HG02678 (cell line): ENCODE measurements around the gene NCAN.

Experiments used
- ATAC-seq: cut with Tn5 transposase; IDR thresholded peaks from one replicate; pipeline ENCODE4 v1.9.1; 2021; ENCODE audit warnings: mild to moderate bottlenecking, moderate library complexity; ENCODE audit not compliant: unreplicated experiment

NCAN gene

GRCh38 chr19:19258589-19259338 lies 47.0 kb downstream of the NCAN start:
- ATAC-seq = no peak

DNA sequence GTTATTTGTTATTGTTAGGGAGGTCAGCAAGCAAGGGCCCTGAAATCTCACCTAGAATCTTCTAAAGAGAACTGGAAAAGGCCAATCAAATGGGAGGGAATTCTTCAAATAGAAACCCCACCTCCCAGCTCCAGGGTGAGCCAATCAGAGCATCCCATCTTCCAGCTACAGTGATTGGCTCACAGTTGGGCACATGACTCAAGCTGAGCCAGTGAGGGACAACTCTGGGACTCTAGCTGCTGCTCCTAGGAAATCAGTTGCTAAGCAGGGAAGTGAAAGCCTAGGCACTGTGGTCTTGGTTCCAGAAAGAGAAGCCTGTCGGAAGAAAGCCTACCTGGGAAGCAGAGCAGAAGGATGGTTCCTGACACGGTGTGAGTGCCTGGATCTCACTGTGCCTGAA lies 48.0 kb downstream of the NCAN start:
- no peak for ATAC-seq

GRCh38 chr19:19260417-19261214 lies 48.9 kb downstream of the NCAN start:
- ATAC-seq = no peak

GRCh38 chr19:19261350-19262189 lies 49.8 kb downstream of the NCAN start:
- ATAC-seq = no peak

DNA sequence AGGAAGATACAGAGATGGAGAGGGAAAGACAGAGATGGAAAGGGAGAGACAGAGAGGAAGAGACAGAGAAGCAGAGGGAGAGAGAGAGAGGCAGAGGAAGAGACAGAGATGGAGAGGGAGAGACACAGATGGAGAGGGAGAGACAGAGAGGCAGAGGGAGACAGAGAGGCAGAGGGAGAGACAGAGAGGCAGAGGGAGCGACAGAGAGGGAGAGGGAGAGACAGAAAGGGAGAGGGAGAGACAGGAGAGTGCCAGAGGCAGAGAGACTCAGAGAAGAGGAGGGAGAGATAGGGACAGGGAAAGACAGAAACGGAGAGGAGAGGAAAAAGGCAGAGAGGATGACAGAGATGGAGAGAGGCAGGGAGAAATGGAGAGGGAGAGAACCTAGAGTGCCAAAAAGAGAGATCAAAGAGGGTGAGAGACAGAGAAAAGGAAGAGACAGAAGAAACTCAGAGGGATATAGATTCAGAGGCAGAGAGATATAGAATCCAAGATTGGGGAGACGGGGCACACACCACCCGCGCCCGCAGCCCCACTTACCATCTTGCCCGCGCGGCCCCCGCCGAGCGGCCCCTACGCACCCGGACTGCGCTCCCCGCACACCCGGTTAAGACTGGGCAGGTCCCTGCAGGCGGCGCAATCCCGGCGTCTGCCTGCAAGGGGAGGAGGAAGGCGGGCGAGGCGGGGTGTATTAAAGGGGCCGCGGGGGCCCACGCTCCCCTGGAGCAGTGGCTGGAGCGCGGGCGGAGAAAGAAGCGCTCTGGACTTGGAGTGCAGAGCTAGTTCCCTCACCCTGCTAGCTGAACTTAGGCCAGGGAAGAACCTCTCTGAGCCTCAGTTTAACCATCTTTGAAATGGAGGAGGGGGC lies 50.7 kb downstream of the NCAN start:
- ATAC-seq = no peak

GRCh38 chr19:19263886-19264487 lies 52.2 kb downstream of the NCAN start:
- ATAC-seq = no peak

DNA sequence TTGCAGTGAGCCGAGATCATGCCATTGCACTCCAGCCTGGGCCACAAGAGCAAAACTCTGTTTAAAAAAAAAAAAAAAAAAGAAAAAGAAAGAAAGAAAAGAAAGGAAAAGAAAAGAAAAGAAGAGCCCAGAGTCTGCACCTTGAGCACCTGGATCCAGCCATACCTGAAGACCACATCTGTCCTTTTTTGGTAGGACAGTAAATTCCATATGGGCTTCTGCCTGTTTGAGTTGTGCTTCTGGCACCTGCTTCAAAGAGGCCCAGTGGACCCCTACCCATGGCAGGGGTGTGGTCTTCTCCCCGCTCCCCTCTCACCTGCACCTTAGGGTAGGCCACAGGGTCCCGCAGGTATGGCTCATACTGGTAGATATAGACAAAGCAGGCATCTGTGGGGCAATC lies 55.5 kb downstream of the NCAN start:
- ATAC-seq = no peak

DNA sequence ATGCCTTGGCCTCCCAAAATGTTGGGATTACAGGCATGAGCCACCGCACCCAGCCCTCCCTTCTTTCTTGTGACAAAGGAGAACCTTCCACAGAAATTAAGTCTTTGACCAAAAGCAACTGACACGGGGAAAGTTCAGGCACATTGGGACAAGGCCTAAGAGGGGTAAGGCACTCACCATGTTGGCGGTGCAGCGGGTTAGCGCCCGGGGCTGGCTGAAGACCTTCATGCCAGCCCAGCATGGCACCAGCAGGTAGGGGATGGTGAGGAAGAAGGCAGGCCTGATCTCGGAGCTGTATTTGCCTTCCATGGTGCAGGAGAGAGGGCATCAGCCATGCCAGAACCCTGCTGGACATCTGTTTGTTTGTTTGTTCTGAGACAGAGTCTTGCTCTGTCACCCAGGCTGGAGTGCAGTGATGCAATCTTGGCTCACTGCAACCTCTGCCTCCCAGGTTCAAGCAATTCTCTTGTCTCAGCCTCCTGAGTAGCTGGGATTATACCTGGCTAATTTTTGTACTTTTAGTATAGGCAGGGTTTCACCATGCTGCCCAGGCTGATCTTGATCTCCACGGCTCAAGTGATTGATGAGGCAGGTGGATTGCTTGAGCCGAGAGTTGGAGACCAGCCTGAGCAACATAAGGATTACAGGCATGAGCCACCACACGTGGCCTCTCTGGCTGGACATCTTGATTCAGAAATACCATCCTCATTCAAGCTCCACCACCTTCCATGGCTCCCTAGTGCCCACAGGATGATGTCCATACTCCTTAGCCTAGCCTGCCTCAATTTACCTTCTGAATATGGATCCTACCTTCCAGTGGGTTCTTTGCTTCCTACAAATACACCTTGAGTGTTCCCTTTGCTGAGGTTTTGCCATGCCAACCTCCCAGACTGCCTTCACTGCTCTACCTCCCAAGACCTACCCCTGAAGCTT lies 57.0 kb downstream of the NCAN start:
- no peak for ATAC-seq

DNA sequence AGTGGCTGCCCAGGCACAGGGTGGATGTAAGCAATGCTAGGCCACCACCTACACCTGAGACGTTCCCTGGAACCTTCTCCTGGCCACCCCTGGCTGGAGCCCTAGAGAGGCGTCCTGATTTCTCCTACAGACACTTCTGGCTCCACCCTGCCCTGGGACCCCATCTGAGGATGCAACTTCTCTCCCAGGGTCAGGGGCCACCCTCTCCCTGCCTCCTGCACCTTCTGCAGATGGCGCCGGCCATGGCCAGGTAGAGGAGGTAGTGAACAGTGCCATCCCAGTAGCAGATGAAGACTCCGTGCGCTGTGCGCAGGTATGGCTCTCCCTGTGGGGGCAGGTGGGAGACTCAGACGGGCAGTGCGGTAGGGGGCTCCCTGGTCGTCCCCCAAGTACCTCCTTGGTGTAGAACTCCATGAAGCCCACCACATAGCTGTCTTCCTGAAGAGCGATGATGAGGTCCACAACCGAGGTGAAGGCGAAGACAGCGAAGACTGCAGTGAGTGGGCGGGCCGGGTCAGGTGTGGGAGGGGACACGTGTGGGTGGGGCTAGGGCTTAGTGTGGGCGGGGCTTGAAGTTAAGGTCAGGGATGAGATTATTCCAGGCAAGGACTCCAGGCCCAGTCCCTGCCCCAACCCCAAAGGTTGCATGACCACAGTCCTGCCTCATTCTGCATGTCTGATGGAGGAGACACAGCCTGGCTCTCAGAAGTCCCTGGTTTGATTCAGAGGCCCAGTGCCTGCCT lies 58.4 kb downstream of the NCAN start:
- ATAC-seq = no peak

DNA sequence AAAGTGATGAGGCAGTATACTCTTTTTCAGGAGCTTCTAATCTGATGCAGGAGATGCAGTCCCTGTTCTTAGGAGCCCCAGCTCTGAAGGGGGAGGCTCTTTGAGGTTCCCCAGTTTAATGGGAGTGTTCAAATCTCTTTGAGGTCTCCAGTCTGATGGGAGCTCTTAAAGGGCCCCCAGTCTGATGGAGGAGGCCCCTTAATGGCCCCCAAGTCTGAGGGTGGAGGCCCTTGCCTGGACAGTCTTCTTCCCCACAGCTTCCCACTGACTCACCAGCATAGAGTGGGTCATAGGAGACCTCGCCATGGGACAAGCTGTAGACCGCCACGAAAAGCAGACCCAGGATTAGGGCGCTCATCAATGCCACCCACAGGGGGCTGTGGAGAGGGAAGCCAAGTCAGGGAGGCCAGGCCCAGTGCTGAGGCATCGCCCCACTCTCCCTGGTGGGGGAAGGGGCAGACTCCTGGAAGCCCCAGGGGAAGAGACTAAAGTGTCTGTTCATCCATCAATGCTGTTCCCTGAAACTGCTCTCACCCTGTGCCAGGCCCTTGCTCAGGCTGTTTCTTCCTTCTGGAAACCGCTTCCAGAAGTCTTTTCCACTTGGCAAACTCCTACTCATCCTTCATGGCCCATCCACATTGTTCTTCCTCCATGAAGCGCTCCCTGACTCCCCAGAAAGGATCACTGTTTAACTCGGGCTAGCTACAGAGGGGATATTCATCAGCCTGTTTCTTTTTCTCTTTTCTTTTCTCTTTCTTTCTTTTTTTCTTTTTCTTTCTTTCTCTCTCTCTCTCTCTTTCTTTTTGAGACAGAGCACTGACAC lies 59.2 kb downstream of the NCAN start:
- no peak for ATAC-seq

- ATAC-seq = no peak
These were observed 60.3 kb downstream of the NCAN start for GRCh38 chr19:19271828-19272599.

DNA sequence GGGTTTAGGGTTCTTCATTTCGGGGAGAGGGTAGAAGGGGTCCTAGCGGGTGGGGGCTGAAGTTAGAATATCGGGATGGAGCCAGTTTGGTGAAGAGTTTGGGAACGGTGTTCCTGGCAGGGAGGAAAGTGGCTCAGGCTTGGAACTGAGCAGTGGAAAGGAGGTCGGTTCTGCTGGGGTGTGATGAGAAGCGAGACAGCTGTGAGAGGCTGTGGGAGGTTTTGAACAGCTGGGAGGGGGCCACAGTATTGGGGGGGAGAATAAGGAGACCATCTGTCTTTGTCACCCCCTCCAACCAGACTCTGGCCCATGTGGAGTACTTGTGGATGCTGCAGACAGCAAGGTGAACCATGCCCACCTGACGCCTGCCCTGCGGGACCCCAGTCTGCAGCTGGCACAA lies 62.4 kb downstream of the NCAN start:
- ATAC-seq = no peak

DNA sequence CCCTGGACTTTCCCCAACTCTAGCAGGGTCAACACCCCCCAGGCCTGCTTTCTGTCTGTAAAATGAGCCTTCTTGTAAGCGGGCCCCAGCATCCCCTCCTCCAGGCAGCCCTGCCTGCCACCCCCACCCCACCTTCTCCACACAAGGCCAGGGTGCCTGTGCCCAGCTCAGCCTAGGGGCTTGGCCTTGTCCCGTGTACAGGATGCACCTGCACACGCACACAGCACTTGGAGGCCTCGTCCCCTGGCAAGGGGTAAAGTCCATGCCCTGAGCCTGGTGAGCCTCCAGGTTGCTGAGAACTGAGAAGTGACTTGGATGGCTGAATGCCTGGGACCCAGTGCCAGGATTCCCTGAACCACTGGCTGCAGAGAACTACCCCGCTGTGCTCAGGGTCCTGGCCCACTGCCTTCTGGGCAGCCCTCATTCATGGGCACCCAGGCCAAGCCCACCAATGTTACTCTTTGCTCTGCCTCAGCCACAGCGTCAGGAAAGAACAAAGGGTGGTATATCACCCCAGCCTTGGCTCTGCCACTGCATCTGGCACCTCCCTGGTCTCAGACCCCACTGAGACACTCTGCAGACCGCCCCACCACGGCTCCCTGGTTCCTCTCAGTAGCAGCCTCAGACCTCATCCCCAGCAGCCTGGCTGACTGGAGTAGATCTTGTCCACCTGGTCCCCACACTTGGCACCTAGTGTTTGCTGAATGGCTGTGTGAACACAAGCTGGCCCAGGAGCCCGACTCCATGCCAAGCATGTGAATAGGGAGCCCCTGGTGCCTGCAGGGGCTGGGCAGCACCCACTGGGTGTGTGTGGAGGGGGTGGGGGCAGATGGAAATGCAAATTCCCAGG lies 63.2 kb downstream of the NCAN start:
- ATAC-seq = no peak

DNA sequence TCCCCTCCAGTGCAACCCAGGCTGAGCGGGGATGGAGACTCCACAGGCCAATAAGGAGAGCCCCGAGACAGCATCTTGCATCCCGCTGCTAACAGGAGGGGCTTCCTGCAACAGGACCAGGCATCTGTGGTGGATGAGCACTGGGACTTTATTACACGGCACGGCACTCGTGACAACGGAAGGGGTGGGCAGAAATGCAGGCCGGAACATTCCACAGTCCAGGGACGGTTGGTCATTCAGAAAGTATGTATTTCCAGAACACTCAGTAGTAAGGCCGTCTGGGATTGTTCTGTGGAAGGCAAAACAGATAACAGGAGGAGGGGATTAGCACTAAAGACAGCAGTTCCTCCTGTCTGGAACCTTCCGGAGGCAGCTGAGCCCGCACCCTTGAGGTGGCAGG lies 64.6 kb downstream of the NCAN start:
- no peak for ATAC-seq

- ATAC-seq = no peak
These were observed 65.1 kb downstream of the NCAN start for GRCh38 chr19:19276851-19277250.

DNA sequence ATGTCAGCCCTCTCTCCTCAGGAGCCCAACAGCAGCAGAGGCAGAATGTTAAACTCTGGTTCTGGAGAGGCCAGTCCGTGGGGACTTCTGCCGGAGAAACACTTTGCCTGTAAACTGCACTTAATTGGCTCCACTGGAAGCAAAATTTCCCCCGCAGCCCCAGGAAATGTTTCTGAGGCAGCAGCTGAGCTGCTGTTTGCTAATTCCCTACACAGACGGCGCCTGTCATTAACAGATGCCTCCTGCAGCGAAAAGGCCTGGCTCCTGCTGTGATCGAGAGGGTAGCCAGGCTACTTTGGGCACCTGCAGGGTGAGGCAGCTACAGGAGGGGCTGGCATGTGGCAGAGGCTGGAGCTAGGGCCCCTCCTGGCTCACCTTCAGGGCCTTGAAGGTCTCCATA lies 66.6 kb downstream of the NCAN start:
- ATAC-seq = no peak
